ENCODE results near the gene TMEM208. TPM values are rescaled to one million over a fixed set of nuclear protein-coding genes. Genes with fewer than 3 reads are reported as not detected.

Gene TMEM208
- total and polyA plus RNA-seq, 2 of the 8 experiments (the other 6 are each of a cell fraction or from before 2014, with no cell fraction given), result 37.7 to 100.0 TPM

- Histone ChIP-seq H3K79me1 (ENCODE audit: low read depth, low read length) (peaks cover 8% of the 10 kb centered on the region), H2BK20ac (ENCODE audit: low read length) (0 out of 2 replicates have a peak overlapping the region, but pooled peaks have one; percentile 34), H3K27ac (ENCODE audit: low read depth, low read length) (no peak overlapping the region), H3K79me2 (ENCODE audit: control insufficient read depth in 1 of 2, insufficient read depth in 2 of 2, low read length in 2 of 2) (peaks cover 8 to 13% of the 10 kb centered on the region in 2 experiments), H4K8ac (ENCODE audit: extremely low read depth, insufficient read depth, low read length) (no peak overlapping the region), H3K36me3 (ENCODE audit: control insufficient read depth in 2 of 4, insufficient read depth in 4 of 4, low read length in 3 of 4) (no peaks in the 10 kb centered on the region; a peak in 1 of 8 replicates), H3K9ac (replicated peaks in 1 of 4; ENCODE audit: extremely low read depth in 1 of 4, low read depth in 3 of 4, low read length in 3 of 4) (no peak overlapping the region), H2BK5ac (ENCODE audit: low read depth, low read length) (no peak overlapping the region), H4K91ac (replicated peaks; ENCODE audit: insufficient read length, low read length) (no peak overlapping the region), H2AK5ac (ENCODE audit: low read depth, low read length) (no peak overlapping the region), H2BK120ac (replicated peaks; ENCODE audit: low read depth, low read length) (no peak overlapping the region), H2AFZ (ENCODE audit: low read length) (no peak overlapping the region), H3K14ac (ENCODE audit: insufficient read length) (no peak overlapping the region), H3K4me3 (ENCODE audit: extremely low read depth in 1 of 4, insufficient read depth in 2 of 4, low read depth in 3 of 4, low read length in 4 of 4) (no peak overlapping the region), H3K9me3 (ENCODE audit: insufficient read depth in 2 of 2, low read depth in 1 of 2, low read length in 1 of 2) (no peaks in the 10 kb centered on the region), H4K20me1 (replicated peaks in 1 of 2; ENCODE audit: control insufficient read depth in 1 of 2, insufficient read depth in 2 of 2, low read length in 2 of 2) (peaks cover 5 to 22% of the 10 kb centered on the region in 2 experiments), H3K18ac (ENCODE audit: extremely low read depth, low read length) (no peak overlapping the region), H3K4ac (replicated peaks; ENCODE audit: insufficient read length, low read depth, low read length) (no peak overlapping the region), H2BK15ac (ENCODE audit: low read length) (no peak overlapping the region), H4K5ac (ENCODE audit: insufficient read length, low read depth, low read length) (no peak overlapping the region), H3K4me2 (ENCODE audit: insufficient read depth in 1 of 2, low read depth in 2 of 2, low read length in 2 of 2) (no peak overlapping the region), H3K23ac (ENCODE audit: insufficient read length) (no peak overlapping the region), H3K4me1 (replicated peaks in 1 of 4; ENCODE audit: control insufficient read depth in 3 of 4, insufficient read depth in 4 of 4, low read length in 3 of 4) (peaks cover 0 to 16% (median 12%) of the 10 kb centered on the region in 4 experiments; a peak in 6 of 7 replicates), H3K27me3 (replicated peaks in 1 of 4; ENCODE audit: control insufficient read depth in 3 of 4, extremely low read depth in 1 of 4, insufficient read depth in 3 of 4, low read length in 3 of 4) (peaks cover 8 to 32% (median 19%) of the 10 kb centered on the region in 4 experiments), H3K23me2 (ENCODE audit: low read depth, low read length) (peaks cover 19% of the 10 kb centered on the region), H2BK12ac (ENCODE audit: low read depth, low read length) (no peak overlapping the region), H3K56ac (replicated peaks; ENCODE audit: insufficient read length, low read depth, low read length) (no peak overlapping the region)
- ChIA-PET CTCF (ENCODE audit: partially characterized antibody) (interaction anchor here (1.1 to 9.3 kb wide), 6 partner anchors 12 to 756 kb away, joined by 3 to 151 read pairs (median 41); partner anchors contain the start of genes ELMO3, FBXL8, HSF4 and LCAT), POLR2A (ENCODE audit: partially characterized antibody) (interaction anchor here (0.9 kb wide), 2 partner anchors 37 to 58 kb away, joined by 3 read pairs; partner anchors contain the start of gene B3GNT9)
- FAIRE-seq (no peak), DNase-seq (ENCODE audit: low read depth in 1 of 2, low spot score in 2 of 2) (no peak)
- 82% methylated on average over 4 of the region's 4 CpGs; no CpG with 5 or more reads in 1 of the 2 experiments for WGBS, 2 experiments (ENCODE audit: extremely low coverage in 1 of 2, insufficient coverage in 1 of 2, insufficient read length in 1 of 2, insufficient replicate concordance in 2 of 2, low coverage in 1 of 2, low lambda C conversion rate in 2 of 2, missing lambda C conversion rate in 1 of 2)
- TF ChIP-seq, protein P1, sequence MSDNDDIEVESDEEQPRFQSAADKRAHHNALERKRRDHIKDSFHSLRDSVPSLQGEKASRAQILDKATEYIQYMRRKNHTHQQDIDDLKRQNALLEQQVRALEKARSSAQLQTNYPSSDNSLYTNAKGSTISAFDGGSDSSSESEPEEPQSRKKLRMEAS (IDR thresholded peaks at IDR 0.05), result no peak
- TF ChIP-seq RBBP5 (IDR thresholded peaks at IDR 0.05; ENCODE audit: borderline replicate concordance, low read depth, low read length), result no peak
Observed at GRCh38 chr16:67188323-67188722, 38.6 kb upstream of the TMEM208 start.
